Measurements from ENCODE around the gene DHH.

The DHH gene

DNA sequence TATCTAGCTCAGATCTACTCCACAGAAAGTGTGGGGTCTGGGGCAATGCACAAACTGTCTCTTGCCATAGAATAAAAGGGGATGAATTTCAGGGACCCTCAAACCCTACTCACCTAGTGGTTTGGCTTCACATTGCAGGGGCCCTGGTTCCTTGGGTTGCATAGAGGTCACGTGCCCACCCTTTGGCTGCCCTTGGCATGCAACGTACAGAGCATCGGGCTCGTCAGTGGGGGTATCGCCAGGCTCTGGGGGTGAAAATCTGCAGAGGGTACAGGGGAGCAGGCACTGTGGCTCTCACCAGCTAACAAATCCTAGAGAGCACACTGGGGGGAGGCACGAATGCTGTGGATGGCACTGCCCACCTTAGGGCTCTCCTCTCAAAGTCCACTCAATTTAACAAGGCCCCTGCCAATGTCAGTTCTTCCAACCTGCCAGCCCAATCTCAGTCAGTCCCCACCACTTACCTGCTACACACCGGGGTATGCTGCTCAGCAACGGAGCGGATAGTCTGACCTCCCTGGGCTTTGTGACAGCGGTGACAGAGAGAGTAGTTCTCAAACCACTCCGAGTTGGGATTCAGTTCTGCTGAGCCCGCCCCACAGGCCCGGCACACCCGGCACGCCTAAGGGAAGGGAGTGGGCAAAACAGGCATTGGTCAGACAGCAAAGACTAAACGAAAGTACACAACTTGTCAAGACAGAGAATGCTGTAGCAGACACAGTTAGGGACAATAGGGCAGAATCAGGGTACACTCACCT is 42.0 kb downstream of the DHH start:
- no peak for DNase-seq (ENCODE audit: extremely low read depth, insufficient read length)
- peaks cover 60% of the 10 kb centered on the region for H3K36me3 ChIP-seq (ENCODE audit: control insufficient read depth, insufficient read depth, low read length)
- no peak overlapping the region for H3K4me3 ChIP-seq (replicated peaks; ENCODE audit: low read depth, low read length)
- TF ChIP-seq, protein P1, sequence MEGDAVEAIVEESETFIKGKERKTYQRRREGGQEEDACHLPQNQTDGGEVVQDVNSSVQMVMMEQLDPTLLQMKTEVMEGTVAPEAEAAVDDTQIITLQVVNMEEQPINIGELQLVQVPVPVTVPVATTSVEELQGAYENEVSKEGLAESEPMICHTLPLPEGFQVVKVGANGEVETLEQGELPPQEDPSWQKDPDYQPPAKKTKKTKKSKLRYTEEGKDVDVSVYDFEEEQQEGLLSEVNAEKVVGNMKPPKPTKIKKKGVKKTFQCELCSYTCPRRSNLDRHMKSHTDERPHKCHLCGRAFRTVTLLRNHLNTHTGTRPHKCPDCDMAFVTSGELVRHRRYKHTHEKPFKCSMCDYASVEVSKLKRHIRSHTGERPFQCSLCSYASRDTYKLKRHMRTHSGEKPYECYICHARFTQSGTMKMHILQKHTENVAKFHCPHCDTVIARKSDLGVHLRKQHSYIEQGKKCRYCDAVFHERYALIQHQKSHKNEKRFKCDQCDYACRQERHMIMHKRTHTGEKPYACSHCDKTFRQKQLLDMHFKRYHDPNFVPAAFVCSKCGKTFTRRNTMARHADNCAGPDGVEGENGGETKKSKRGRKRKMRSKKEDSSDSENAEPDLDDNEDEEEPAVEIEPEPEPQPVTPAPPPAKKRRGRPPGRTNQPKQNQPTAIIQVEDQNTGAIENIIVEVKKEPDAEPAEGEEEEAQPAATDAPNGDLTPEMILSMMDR (IDR thresholded peaks at IDR 0.05; ENCODE audit: insufficient read depth, low read length, poor library complexity, severe bottlenecking) = no peak
- no peaks in the 10 kb centered on the region for H3K27me3 ChIP-seq (replicated peaks; ENCODE audit: control insufficient read depth, insufficient read depth, low read length)

GRCh38 chr12:49051777-49052438 is 42.7 kb downstream of the DHH start:
- TF ChIP-seq, protein P1 (IDR thresholded peaks at IDR 0.05; ENCODE audit: insufficient read depth, low read length, poor library complexity, severe bottlenecking) = no peak
- Histone ChIP-seq H3K27me3 (replicated peaks; ENCODE audit: control insufficient read depth, insufficient read depth, low read length) (no peaks in the 10 kb centered on the region), H3K4me3 (replicated peaks; ENCODE audit: low read depth, low read length) (no peak overlapping the region), H3K36me3 (ENCODE audit: control insufficient read depth, insufficient read depth, low read length) (peaks cover 65% of the 10 kb centered on the region)
- DNase-seq (ENCODE audit: extremely low read depth, insufficient read length) = no peak

DNA sequence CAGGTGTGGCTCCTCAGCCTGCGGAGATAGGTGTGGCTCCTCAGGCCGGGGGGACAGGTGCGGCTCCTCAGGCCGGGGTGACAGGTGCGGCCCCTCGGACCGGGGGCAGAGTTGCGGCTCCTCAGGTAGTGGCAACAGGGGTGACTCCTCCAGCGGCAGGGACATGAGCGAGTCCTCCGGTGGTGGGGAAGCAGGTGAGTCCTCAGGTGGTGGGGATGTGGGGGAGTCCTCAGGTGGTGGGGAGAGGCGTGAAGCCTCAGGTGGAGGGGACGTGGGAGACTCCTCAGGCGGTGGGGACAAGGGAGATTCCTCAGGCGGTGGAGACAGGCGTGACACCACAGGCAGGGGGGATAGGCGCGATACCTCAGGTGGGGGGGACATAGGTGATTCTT is 43.2 kb downstream of the DHH start:
- no peaks in the 10 kb centered on the region for H3K27me3 ChIP-seq (replicated peaks; ENCODE audit: control insufficient read depth, insufficient read depth, low read length)
- DNase-seq (ENCODE audit: extremely low read depth, insufficient read length) = no peak
- H3K4me3 ChIP-seq (replicated peaks; ENCODE audit: low read depth, low read length) = no peak overlapping the region
- H3K36me3 ChIP-seq (ENCODE audit: control insufficient read depth, insufficient read depth, low read length) = peaks cover 68% of the 10 kb centered on the region
- TF ChIP-seq, protein P1 (IDR thresholded peaks at IDR 0.05; ENCODE audit: insufficient read depth, low read length, poor library complexity, severe bottlenecking) = no peak

DNA sequence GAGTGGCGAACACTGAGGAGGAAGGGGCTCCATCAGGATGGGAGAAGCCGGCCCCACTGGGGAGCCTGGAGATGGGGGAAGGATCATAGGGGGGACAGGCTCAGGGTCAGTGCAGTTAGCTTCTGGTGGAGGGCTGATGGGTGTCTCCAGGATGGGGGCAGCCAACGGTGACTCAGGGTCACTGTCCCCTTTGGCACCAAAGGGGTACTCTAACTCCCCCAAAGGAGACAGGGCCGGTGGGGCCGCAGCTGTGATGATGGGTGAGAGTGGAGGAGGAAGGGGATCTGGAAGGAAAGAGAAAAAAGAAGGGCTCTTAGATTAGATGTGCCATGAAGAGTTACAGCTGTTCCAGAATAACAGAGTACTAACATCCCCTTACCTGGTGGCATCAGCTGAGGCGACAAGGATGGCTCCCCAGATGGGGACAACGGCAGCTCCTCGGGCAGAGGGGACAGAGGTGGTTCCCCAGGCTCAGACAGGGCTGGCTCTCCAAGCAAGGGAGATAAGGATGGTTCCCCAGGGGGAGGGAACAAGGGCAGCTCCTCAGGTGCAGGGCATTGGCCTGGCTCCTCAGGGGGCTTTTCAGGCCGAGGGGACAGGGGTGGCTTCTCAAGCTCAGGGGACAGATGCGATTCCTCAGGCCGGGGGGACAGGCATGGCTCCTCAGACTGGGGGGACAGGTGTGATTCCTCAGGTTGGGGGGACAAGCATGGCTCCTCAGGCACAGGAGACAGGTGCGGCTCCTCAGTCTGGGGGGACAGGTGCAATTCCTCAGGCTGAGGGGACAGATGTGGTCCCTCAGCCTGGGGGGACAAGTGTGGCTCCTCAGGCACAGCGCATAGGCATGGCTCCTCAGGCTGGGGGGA is 43.9 kb downstream of the DHH start:
- peaks cover 74% of the 10 kb centered on the region for H3K36me3 ChIP-seq (ENCODE audit: control insufficient read depth, insufficient read depth, low read length)
- H3K4me3 ChIP-seq (replicated peaks; ENCODE audit: low read depth, low read length) = no peak overlapping the region
- H3K27me3 ChIP-seq (replicated peaks; ENCODE audit: control insufficient read depth, insufficient read depth, low read length) = no peaks in the 10 kb centered on the region
- TF ChIP-seq, protein P1 (IDR thresholded peaks at IDR 0.05; ENCODE audit: insufficient read depth, low read length, poor library complexity, severe bottlenecking) = no peak
- no peak for DNase-seq (ENCODE audit: extremely low read depth, insufficient read length)

- DNase-seq (ENCODE audit: extremely low read depth, insufficient read length) = no peak
- Histone ChIP-seq H3K36me3 (ENCODE audit: control insufficient read depth, insufficient read depth, low read length) (peaks cover 79% of the 10 kb centered on the region), H3K27me3 (replicated peaks; ENCODE audit: control insufficient read depth, insufficient read depth, low read length) (no peaks in the 10 kb centered on the region), H3K4me3 (replicated peaks; ENCODE audit: low read depth, low read length) (no peak overlapping the region)
- TF ChIP-seq, protein P1 (IDR thresholded peaks at IDR 0.05; ENCODE audit: insufficient read depth, low read length, poor library complexity, severe bottlenecking) = no peak
These were observed 44.9 kb downstream of the DHH start for GRCh38 chr12:49049566-49050224.

Measured in GM06990 (cell line).